Neural cell (in vitro differentiated cells): Measurements from ENCODE around the gene RERE.
"Not testable (repeated sequence)": the region's sequence is repeated elsewhere in the genome, so short reads cannot be mapped to it uniquely, and the experiment has no call there.

Experiments used
- EP300 ChIP-seq: fragments of 450-650 bp; conservative IDR thresholded peaks from 2 replicates; pipeline ENCODE4 v1.6.1; 2014; ENCODE audit warnings: antibody characterized with exemption, mild to moderate bottlenecking, moderate library complexity; ENCODE audit not compliant: poor library complexity, severe bottlenecking
- EZH2 ChIP-seq: fragments of 200-600, 300-800 bp; shearing (Covaris generic), sonication (generic); IDR thresholded peaks from 2 replicates; pipeline ENCODE4 v1.6.1; 2014; ENCODE audit warnings: antibody characterized with exemption, low read length, borderline replicate concordance, mild to moderate bottlenecking; ENCODE audit not compliant: insufficient read depth, poor library complexity, severe bottlenecking
- MXI1 ChIP-seq: fragments of 450-650 bp; conservative IDR thresholded peaks from 2 replicates; pipeline ENCODE4 v1.6.1; 2014; ENCODE audit warnings: antibody characterized with exemption, mild to moderate bottlenecking; ENCODE audit not compliant: poor library complexity, severe bottlenecking
- POLR2AphosphoS5 ChIP-seq: IDR thresholded peaks from 2 replicates; pipeline ENCODE4 v1.6.1; 2012
- RAD21 ChIP-seq: fragments of 450-650 bp; conservative IDR thresholded peaks from 2 replicates; pipeline ENCODE4 v1.6.1; 2014; ENCODE audit warnings: antibody characterized with exemption, mild to moderate bottlenecking, moderate library complexity
- SMC3 ChIP-seq: fragments of 450-650 bp; conservative IDR thresholded peaks from 2 replicates; pipeline ENCODE4 v1.6.1; 2014; ENCODE audit warnings: antibody characterized with exemption, mild to moderate bottlenecking, moderate library complexity; ENCODE audit not compliant: poor library complexity
- TAF1 ChIP-seq: IDR thresholded peaks from 2 replicates; pipeline ENCODE4 v1.6.1; 2012; ENCODE audit warnings: low read depth
- TF ChIP-seq, protein P1 (sequence below): fragments of 450-650 bp; IDR thresholded peaks from 2 replicates; pipeline ENCODE4 v1.5.1; 2014; ENCODE audit warnings: antibody characterized with exemption, mild to moderate bottlenecking, moderate library complexity; ENCODE audit not compliant: poor library complexity, severe bottlenecking
- TF ChIP-seq, protein P2 (sequence below): IDR thresholded peaks from 2 replicates; pipeline ENCODE4 v1.6.1; 2012; ENCODE audit warnings: borderline replicate concordance

DNA sequence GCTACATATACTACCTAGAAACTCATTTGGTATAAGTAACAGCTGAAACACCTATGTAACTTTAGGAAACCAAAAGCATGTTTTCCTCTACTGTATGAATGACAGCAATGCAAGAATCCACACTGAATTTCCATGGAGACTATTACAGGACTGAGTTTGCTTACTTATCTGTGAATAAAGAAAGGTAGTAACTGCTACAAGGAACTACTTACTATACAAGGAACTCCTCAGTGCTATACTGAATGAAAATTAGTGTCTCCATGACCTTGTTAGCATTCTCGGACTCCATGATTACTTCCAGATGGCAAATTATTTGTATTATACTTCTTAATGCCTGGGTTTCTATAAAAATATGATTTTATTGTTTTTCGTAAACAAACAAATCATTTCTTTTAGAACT, 198.0 kb downstream of the RERE start:
- TF ChIP-seq, protein P1, sequence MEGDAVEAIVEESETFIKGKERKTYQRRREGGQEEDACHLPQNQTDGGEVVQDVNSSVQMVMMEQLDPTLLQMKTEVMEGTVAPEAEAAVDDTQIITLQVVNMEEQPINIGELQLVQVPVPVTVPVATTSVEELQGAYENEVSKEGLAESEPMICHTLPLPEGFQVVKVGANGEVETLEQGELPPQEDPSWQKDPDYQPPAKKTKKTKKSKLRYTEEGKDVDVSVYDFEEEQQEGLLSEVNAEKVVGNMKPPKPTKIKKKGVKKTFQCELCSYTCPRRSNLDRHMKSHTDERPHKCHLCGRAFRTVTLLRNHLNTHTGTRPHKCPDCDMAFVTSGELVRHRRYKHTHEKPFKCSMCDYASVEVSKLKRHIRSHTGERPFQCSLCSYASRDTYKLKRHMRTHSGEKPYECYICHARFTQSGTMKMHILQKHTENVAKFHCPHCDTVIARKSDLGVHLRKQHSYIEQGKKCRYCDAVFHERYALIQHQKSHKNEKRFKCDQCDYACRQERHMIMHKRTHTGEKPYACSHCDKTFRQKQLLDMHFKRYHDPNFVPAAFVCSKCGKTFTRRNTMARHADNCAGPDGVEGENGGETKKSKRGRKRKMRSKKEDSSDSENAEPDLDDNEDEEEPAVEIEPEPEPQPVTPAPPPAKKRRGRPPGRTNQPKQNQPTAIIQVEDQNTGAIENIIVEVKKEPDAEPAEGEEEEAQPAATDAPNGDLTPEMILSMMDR = not testable (repeated sequence)
- not testable (repeated sequence) for TF ChIP-seq EP300, MXI1, POLR2AphosphoS5, EZH2, RAD21, SMC3, TAF1
- TF ChIP-seq, protein P2, sequence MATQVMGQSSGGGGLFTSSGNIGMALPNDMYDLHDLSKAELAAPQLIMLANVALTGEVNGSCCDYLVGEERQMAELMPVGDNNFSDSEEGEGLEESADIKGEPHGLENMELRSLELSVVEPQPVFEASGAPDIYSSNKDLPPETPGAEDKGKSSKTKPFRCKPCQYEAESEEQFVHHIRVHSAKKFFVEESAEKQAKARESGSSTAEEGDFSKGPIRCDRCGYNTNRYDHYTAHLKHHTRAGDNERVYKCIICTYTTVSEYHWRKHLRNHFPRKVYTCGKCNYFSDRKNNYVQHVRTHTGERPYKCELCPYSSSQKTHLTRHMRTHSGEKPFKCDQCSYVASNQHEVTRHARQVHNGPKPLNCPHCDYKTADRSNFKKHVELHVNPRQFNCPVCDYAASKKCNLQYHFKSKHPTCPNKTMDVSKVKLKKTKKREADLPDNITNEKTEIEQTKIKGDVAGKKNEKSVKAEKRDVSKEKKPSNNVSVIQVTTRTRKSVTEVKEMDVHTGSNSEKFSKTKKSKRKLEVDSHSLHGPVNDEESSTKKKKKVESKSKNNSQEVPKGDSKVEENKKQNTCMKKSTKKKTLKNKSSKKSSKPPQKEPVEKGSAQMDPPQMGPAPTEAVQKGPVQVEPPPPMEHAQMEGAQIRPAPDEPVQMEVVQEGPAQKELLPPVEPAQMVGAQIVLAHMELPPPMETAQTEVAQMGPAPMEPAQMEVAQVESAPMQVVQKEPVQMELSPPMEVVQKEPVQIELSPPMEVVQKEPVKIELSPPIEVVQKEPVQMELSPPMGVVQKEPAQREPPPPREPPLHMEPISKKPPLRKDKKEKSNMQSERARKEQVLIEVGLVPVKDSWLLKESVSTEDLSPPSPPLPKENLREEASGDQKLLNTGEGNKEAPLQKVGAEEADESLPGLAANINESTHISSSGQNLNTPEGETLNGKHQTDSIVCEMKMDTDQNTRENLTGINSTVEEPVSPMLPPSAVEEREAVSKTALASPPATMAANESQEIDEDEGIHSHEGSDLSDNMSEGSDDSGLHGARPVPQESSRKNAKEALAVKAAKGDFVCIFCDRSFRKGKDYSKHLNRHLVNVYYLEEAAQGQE = not testable (repeated sequence)
